Activated CD8-positive, alpha-beta memory T cell treated with anti-CD3 and anti-CD28 coated beads, Interleukin-2, amount 10 ng/mL, durations not matched to agents 7 days and 5 days (primary cell): ENCODE data around the gene SIK3. TPM values are rescaled to one million over a fixed set of nuclear protein-coding genes. Genes with fewer than 3 reads are reported as not detected.
A peak's percentile ranks its signal among the peaks of the same experiment; 100 is the strongest.
"Not testable (repeated sequence)": the region's sequence is repeated elsewhere in the genome, so short reads cannot be mapped to it uniquely, and the experiment has no call there.

Source experiments
- ATAC-seq: fragments of 150-1000 bp; cut with Tn5 transposase; one replicate; pipeline ENCODE4 v1.10.0; 2021; ENCODE audit warnings: moderate library complexity
- CTCF ChIA-PET: fragments of 350-600 bp; sonication (Branson Sonifier 250); formaldehyde crosslinking; loops from one replicate; lab custom pipeline; 2021; ENCODE audit warnings: antibody characterized with exemption; lab: Charles Lee
- DNase-seq: peaks from one replicate; pipeline ENCODE4 v3.0.0-alpha.2; 2020
- H3K27ac Mint-ChIP-seq: one replicate; pipeline ENCODE4 v1.8.0; 2021; ENCODE audit warnings: mild to moderate bottlenecking, mixed read lengths
- H3K27me3 Mint-ChIP-seq: one replicate; pipeline ENCODE4 v1.8.0; 2021; ENCODE audit warnings: mixed read lengths
- H3K36me3 Mint-ChIP-seq: one replicate; pipeline ENCODE4 v1.8.0; 2021; ENCODE audit warnings: mild to moderate bottlenecking, mixed read lengths
- H3K4me1 Mint-ChIP-seq: one replicate; pipeline ENCODE4 v1.8.0; 2021; ENCODE audit warnings: mixed read lengths
- H3K4me3 Mint-ChIP-seq: one replicate; pipeline ENCODE4 v1.8.0; 2021; ENCODE audit warnings: mild to moderate bottlenecking, moderate library complexity, mixed read lengths
- H3K9me3 Mint-ChIP-seq: one replicate; pipeline ENCODE4 v1.8.0; 2022; ENCODE audit warnings: low read depth, mixed read lengths
- total RNA-seq, 2 experiments: library from RNA; stranded (reverse); gene quantifications; one replicate each; pipeline ENCODE4 v1.2.3, GENCODE V29; 2021

The SIK3 gene
- total RNA-seq, 2 experiments from 2014 or later = 31.0 to 38.3 TPM

DNA sequence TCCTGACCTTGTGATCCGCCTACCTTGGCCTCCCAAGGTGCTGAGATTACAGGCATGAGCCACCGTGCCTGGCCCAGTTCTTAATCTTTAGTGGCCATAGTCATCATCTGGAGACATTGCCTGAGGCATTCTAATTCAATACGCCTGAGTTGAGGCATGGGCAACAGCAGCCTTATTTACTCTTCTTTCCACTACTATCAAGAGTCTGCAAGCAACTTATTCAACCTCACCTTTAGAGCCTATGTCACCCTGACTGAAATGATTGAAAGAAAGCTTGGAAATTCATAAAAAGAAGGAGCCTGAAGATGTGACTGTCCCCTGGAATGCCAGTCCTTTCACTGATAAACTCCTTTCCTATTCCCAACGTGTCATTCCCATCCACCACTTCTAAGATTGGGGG lies 30.1 kb upstream of the SIK3 start:
- Mint-ChIP-seq H3K36me3 (no peaks in the 10 kb centered on the region), H3K4me1 (peaks cover 7% of the 10 kb centered on the region), H3K27me3 (peaks cover 10% of the 10 kb centered on the region), H3K27ac (no peak overlapping the region), H3K4me3 (no peak overlapping the region), H3K9me3 (no peaks in the 10 kb centered on the region)
- ATAC-seq (no peak), DNase-seq (no peak)
- CTCF ChIA-PET = interaction anchor here (0.8 to 2.0 kb wide), 2 partner anchors 249 to 394 kb away, joined by 5 to 7 read pairs; no protein-coding TSS in a partner anchor

DNA sequence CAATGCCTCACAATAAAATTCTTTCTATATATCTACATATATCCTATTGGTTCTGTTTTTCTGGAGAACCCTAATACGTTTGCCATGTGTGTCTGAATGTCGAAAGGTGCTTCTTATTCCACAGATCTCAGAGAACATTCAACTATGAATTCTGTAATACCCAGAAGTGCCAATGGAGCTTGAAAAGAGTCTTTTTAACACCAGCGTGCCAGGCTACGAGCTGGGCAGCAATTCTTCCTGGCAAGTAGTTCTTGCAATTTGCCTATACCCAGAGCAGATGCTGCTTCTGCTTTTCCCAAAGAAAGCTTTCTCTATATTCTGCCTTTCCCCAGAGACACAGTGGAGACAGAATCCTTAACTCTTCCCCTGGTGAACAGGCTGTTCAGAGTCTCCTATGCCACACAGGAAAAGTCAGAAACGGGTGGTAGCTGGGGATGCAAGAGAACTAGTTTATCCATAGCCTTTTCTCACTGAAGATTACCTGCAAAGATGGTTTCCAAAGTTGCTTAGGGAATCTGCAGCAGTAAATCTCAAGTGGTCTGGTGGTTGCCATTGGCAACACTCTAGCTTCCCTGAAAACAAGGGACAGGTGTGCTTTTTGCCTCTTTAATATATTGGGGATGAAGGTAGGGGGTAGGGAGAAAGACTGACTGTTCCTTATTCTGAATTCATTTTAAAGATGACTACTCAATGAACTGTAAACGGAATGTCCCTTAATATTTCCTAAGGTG lies 29.1 kb upstream of the SIK3 start:
- no peaks in the 10 kb centered on the region for H3K36me3 Mint-ChIP-seq
- no peaks in the 10 kb centered on the region for H3K9me3 Mint-ChIP-seq
- CTCF ChIA-PET = interaction anchor here (0.8 to 2.1 kb wide), 5 partner anchors 11 to 393 kb away, joined by 3 to 7 read pairs (median 4); no protein-coding TSS in a partner anchor

DNA sequence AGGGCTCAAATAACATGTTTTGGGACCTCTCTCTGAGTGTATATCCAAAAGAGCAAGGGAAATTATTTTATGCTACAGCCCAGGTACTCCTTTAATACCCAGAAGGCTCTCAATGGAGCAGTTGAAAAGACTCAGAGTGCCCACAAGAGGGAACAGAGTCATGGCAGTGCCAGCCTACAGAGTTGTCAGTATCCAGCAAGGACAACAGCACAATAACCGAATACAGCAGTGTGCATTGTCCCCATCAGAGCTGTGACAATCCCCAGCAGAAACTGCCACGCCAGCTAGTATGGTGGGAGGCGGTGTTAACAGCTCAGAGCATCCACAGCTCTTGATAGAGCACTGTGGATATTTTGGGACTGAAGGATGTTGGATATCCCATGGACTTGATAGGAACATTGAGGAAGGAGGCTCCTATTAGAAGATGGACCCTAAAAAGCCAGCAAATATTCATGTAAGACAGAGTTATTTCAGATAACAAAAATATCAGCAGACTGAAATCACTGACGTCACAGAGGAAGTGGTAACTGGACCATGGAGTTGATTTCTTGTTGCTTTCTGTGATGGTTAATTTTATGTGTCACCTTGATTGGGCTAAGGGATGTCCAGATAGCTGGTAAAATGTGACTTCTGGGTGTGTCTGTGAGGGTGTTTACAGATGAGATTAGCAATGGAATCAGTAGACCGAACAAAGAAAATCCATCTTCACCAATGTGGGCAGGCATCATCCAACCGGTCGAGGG lies 28.2 kb upstream of the SIK3 start:
- ATAC-seq (no peak), DNase-seq (no peak)
- peaks cover 13% of the 10 kb centered on the region for H3K27me3 Mint-ChIP-seq
- CTCF ChIA-PET = interaction anchor here (1.3 to 2.1 kb wide), 3 partner anchors 12 to 247 kb away, joined by 3 to 7 read pairs (median 4); no protein-coding TSS in a partner anchor
- H3K36me3 Mint-ChIP-seq = no peaks in the 10 kb centered on the region
- H3K27ac Mint-ChIP-seq = no peak overlapping the region
- H3K9me3 Mint-ChIP-seq = no peaks in the 10 kb centered on the region
- no peak overlapping the region for H3K4me3 Mint-ChIP-seq
- peaks cover 3% of the 10 kb centered on the region for H3K4me1 Mint-ChIP-seq

More for the DNA sequence above, 29.1 kb upstream of the SIK3 start:
- Mint-ChIP-seq H3K4me3 (no peak overlapping the region), H3K4me1 (peaks cover 3% of the 10 kb centered on the region), H3K27me3 (peaks cover 10% of the 10 kb centered on the region), H3K27ac (no peak overlapping the region)
- no peak for ATAC-seq
- no peak for DNase-seq

DNA sequence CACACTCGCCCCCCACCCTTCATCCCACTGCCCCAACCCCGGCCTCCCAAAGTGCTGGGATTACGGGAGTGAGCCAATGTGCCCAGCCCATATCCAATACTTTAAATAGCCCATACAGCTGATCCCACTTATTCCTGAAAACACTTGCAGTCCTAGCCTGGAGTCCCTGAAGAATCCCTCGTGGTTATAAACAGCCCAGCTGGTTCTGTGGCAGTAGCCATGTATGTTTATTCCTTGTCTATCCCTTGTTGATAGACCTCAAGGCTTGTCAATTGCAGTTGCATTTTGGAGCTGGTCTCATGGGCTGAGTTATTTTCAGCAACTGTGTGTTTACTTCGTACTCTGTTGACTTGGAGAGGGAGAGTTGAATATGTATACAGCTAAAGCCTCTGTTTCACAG lies 24.3 kb upstream of the SIK3 start:
- CTCF ChIA-PET = interaction anchor here (1.1 to 1.7 kb wide), 2 partner anchors 16 to 331 kb away, joined by 3 read pairs; partner anchors contain the start of gene APOA5
- Mint-ChIP-seq H3K4me3 (no peak overlapping the region), H3K9me3 (no peaks in the 10 kb centered on the region), H3K27me3 (peaks cover 15% of the 10 kb centered on the region), H3K36me3 (no peaks in the 10 kb centered on the region), H3K27ac (no peak overlapping the region), H3K4me1 (peaks cover 3% of the 10 kb centered on the region)
- no peak for DNase-seq
- ATAC-seq = no peak

DNA sequence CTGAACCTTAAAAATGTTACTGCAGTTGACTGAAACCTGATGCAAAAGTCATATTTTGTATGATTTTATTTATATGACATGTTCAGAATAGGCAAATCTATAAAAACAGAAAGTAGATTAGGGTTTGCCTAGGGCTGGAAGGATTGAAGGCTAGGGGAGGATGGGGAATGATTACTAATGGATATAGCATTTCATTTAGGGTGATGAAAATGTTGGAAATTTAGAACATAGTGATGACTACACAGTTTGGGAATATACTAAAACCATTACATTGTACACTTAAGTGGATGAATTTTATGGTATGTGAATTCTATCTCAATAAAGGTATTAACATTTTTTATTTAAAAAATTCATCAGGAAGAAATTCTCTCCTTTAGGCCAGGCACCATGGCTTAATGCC lies 22.9 kb upstream of the SIK3 start:
- CTCF ChIA-PET = no interaction called here
- H3K27me3 Mint-ChIP-seq = peaks cover 12% of the 10 kb centered on the region
- H3K9me3 Mint-ChIP-seq = no peaks in the 10 kb centered on the region
- no peak overlapping the region for H3K4me3 Mint-ChIP-seq
- no peaks in the 10 kb centered on the region for H3K36me3 Mint-ChIP-seq
- ATAC-seq = no peak
- no peak overlapping the region for H3K27ac Mint-ChIP-seq
- no peak for DNase-seq
- H3K4me1 Mint-ChIP-seq = no peaks in the 10 kb centered on the region

DNA sequence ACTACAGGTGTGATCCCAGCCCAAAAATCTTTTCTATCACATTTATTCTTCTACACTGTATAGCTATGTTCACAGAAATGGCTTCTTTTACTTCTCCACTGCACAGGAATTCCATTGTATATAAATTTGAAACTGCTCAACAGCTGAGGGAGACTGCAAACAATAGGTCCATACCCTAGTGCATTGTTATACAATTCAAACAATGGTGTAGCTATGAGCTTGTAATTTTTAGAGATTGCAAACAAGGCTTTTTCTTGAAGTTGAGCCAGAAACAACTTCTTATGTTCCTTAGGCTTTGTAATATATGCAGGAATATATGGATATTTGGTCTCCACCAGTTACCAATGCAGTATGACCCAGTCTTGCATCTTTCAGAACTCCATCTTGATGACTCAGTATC lies 19.5 kb upstream of the SIK3 start:
- no peak for DNase-seq
- Mint-ChIP-seq H3K27ac (no peak overlapping the region), H3K36me3 (no peaks in the 10 kb centered on the region), H3K27me3 (peaks cover 5% of the 10 kb centered on the region), H3K9me3 (no peaks in the 10 kb centered on the region), H3K4me1 (peaks cover under 1% of the 10 kb centered on the region), H3K4me3 (no peak overlapping the region)
- CTCF ChIA-PET = interaction anchor here (0.7 to 1.6 kb wide), 2 partner anchors 9 to 27 kb away, joined by 3 to 4 read pairs; partner anchors contain the start of gene PAFAH1B2
- no peak for ATAC-seq

DNA sequence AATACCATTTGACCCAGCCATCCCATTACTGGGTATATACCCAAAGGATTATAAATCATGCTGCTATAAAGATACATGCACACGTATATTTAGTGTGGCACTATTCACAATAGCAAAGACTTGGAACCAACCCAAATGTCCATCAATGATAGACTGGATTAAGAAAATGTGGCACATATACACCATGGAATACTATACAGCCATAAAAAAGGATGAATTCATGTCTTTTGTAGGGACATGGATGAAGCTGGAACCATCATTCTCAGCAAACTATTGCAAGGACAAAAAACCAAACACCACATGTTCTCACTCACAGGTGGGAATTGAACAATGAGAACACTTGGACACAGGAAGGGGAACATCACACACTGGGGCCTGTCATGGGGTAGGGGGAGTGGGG lies 14.7 kb upstream of the SIK3 start:
- H3K4me1 Mint-ChIP-seq, DNase-seq, ATAC-seq, H3K27ac Mint-ChIP-seq, H3K9me3 Mint-ChIP-seq, CTCF ChIA-PET, H3K4me3 Mint-ChIP-seq, H3K27me3 Mint-ChIP-seq, H3K36me3 Mint-ChIP-seq: not testable (repeated sequence)

- H3K36me3 Mint-ChIP-seq, DNase-seq, ATAC-seq, H3K4me1 Mint-ChIP-seq, H3K27me3 Mint-ChIP-seq, H3K4me3 Mint-ChIP-seq, H3K9me3 Mint-ChIP-seq, H3K27ac Mint-ChIP-seq: not testable (repeated sequence)
- CTCF ChIA-PET = interaction anchor here (1.2 kb wide), 1 partner anchor 277 kb away, joined by 4 read pairs; no protein-coding TSS in a partner anchor
These were observed 14.3 kb upstream of the SIK3 start for GRCh38 chr11:117112497-117112896.

- H3K27me3 Mint-ChIP-seq = peaks cover 3% of the 10 kb centered on the region
- no peak overlapping the region for H3K27ac Mint-ChIP-seq
- DNase-seq (no peak), ATAC-seq (no peak)
- H3K9me3 Mint-ChIP-seq = no peaks in the 10 kb centered on the region
- H3K4me3 Mint-ChIP-seq = no peak overlapping the region
- peaks cover 6% of the 10 kb centered on the region for H3K4me1 Mint-ChIP-seq
- CTCF ChIA-PET = interaction anchor here (1.0 kb wide), 2 partner anchors 275 to 319 kb away, joined by 3 read pairs; partner anchors contain the start of gene APOA5
- no peaks in the 10 kb centered on the region for H3K36me3 Mint-ChIP-seq
These were observed 12.2 kb upstream of the SIK3 start for GRCh38 chr11:117110294-117110950.

DNA sequence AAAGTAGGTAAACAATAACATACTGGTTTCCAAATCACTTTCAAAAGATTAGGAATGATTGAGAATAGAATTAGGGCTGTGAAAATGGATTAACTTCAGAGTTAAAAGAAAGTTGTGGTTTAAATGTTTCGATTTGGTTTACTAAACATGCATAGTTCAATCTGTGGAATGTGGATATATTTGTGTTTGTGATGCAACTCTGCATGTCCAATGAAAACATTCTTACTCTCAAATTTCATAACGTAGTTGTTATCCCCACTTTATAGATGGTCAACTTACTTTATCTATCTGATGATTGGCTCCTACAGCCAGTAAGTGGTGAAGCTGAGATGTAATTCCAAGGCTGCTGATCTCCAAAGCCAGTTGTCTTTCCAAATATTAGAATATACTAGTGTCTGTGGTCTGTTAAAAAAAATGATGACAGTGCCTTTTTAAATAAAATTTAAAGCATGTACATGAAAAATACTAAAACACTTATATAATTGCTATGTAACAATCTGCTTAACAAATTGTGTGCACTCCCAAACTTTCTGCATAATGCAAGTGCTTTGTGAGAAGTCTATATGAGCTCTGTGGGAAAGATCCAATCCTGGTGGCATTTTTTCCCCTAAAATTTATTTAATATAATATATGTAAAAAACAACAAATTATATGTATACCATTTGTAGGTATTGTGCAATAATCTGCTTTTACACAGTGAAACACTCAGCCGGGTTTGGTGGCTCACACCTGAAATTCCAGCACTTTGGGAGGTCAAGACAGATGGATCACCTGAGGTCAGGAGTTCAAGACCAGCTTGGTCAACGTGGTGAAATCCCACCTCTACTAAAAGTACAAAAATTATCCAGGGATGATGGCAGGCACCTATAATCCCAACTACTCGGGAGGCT lies 9.7 kb upstream of the SIK3 start:
- peaks cover 3% of the 10 kb centered on the region for H3K27me3 Mint-ChIP-seq

GRCh38 chr11:117100556-117100955 lies 2.3 kb upstream of the SIK3 start:
- no peaks in the 10 kb centered on the region for H3K27me3 Mint-ChIP-seq
- H3K36me3 Mint-ChIP-seq = no peaks in the 10 kb centered on the region
- CTCF ChIA-PET = interaction anchor here (1.4 to 4.3 kb wide), 2 partner anchors 247 to 309 kb away, joined by 4 to 24 read pairs; partner anchors contain the start of gene APOA5
- H3K27ac Mint-ChIP-seq = no peak overlapping the region
- H3K9me3 Mint-ChIP-seq = no peaks in the 10 kb centered on the region
- no peak overlapping the region for H3K4me3 Mint-ChIP-seq
- DNase-seq (no peak), ATAC-seq (no peak)
- H3K4me1 Mint-ChIP-seq = peaks cover 25% of the 10 kb centered on the region

More for the DNA sequence above, 9.7 kb upstream of the SIK3 start:
- Mint-ChIP-seq H3K27ac (no peak overlapping the region), H3K9me3 (no peaks in the 10 kb centered on the region), H3K4me3 (no peak overlapping the region), H3K4me1 (peaks cover 6% of the 10 kb centered on the region), H3K36me3 (no peaks in the 10 kb centered on the region)
- CTCF ChIA-PET = interaction anchor here (0.8 to 8.3 kb wide), 5 partner anchors 8 to 365 kb away, joined by 3 to 99 read pairs (median 7); partner anchors contain the start of genes APOA5 and ZPR1
- no peak for ATAC-seq
- DNase-seq = no peak

DNA sequence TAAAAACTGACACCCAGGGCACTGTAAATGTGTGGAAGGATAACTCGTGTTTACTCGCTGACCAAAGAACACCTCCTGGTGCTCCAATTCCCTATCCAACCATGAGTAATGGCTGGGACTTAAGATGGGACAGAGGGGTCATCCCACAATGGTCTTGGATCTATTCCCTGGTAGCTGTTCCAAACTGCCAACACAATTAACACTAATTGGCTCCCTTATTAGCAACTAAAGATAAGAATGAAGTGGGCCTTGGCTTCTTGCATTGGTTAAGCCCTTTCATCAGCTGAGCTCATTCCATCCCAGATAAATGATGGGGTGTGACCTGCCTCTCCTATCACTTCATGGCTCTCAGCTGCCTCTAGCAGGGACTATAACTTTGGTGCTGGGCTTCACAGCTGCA lies 1.5 kb upstream of the SIK3 start:
- Mint-ChIP-seq H3K9me3 (no peaks in the 10 kb centered on the region), H3K27ac (peak overlapping the region; percentile 33), H3K4me1 (peaks cover 33% of the 10 kb centered on the region), H3K36me3 (no peaks in the 10 kb centered on the region), H3K27me3 (no peaks in the 10 kb centered on the region), H3K4me3 (peak overlapping the region; percentile 77)
- DNase-seq = no peak
- CTCF ChIA-PET = interaction anchor here (0.8 to 4.3 kb wide), 6 partner anchors 9 to 312 kb away, joined by 4 to 24 read pairs (median 5); partner anchors contain the start of genes APOA5 and ZPR1
- no peak for ATAC-seq
